Hepatocyte (in vitro differentiated cells): ENCODE results near the gene TEDC1. TPM values are rescaled to one million over a fixed set of nuclear protein-coding genes. Genes with fewer than 3 reads are reported as not detected.

Experiments
- DNase-seq: peaks from one replicate; pipeline ENCODE4 v3.0.0-alpha.2; 2016; ENCODE audit warnings: low spot score
- H2AFZ ChIP-seq: fragments of 200-600 bp; sonication (generic); 2 replicates; pipeline ENCODE4 v1.6.0; 2016; ENCODE audit warnings: antibody characterized with exemption, mild to moderate bottlenecking
- H3K27ac ChIP-seq: fragments of 200-600 bp; sonication (generic); 2 replicates; pipeline ENCODE4 v1.5.1; 2016; ENCODE audit warnings: mild to moderate bottlenecking
- H3K27me3 ChIP-seq: fragments of 200-600 bp; sonication (generic); 2 replicates; pipeline ENCODE4 v1.6.1; 2016
- H3K36me3 ChIP-seq: fragments of 200-600 bp; sonication (generic); replicated peaks from 2 replicates; pipeline ENCODE4 v1.5.1; 2016; ENCODE audit warnings: low read depth; ENCODE audit not compliant: insufficient read depth
- H3K4me1 ChIP-seq: fragments of 200-600 bp; sonication (generic); 2 replicates; pipeline ENCODE4 v1.5.1; 2016; ENCODE audit warnings: mild to moderate bottlenecking, moderate library complexity; ENCODE audit not compliant: insufficient read depth
- H3K4me2 ChIP-seq: fragments of 200-600 bp; sonication (generic); 2 replicates; pipeline ENCODE4 v1.6.0; 2016
- H3K4me3 ChIP-seq: fragments of 200-600 bp; sonication (generic); 2 replicates; pipeline ENCODE4 v1.5.1; 2016; ENCODE audit warnings: mild to moderate bottlenecking
- H3K79me2 ChIP-seq: fragments of 200-600 bp; sonication (generic); 2 replicates; pipeline ENCODE4 v1.6.0; 2017; ENCODE audit warnings: mild to moderate bottlenecking
- H3K9me2 ChIP-seq: fragments of 200-600 bp; sonication (generic); replicated peaks from 2 replicates; pipeline ENCODE4 v1.6.0; 2017; ENCODE audit warnings: mild to moderate bottlenecking; ENCODE audit not compliant: insufficient read depth
- H3K9me3 ChIP-seq: fragments of 200-600 bp; sonication (generic); 2 replicates; pipeline ENCODE4 v1.5.1; 2016; ENCODE audit warnings: low read depth, mild to moderate bottlenecking
- H4K20me1 ChIP-seq: fragments of 200-600 bp; sonication (generic); 2 replicates; pipeline ENCODE4 v1.6.0; 2016; ENCODE audit warnings: mild to moderate bottlenecking; ENCODE audit not compliant: insufficient read depth, poor library complexity, severe bottlenecking
- CTCF ChIP-seq: fragments of 200-600 bp; sonication (generic); IDR thresholded peaks from 2 replicates; pipeline ENCODE4 v1.5.1; 2016; ENCODE audit warnings: antibody characterized with exemption, mild to moderate bottlenecking; ENCODE audit not compliant: poor library complexity
- EZH2 ChIP-seq: fragments of 200-600 bp; sonication (generic); IDR thresholded peaks from 2 replicates; pipeline ENCODE4 v1.6.1; 2016; ENCODE audit warnings: antibody characterized with exemption, mild to moderate bottlenecking, borderline replicate concordance
- EZH2phosphoT487 ChIP-seq: fragments of 200-600 bp; sonication (generic); IDR thresholded peaks from one replicate; pipeline ENCODE4 v1.6.1; 2018; ENCODE audit warnings: antibody characterized with exemption, mild to moderate bottlenecking, low read depth, moderate library complexity; ENCODE audit not compliant: unreplicated experiment, severe bottlenecking
- WGBS: methylation state at CpG from one replicate; pipeline ENCODE4 v1.1.6; 2016; ENCODE audit warnings: low lambda C conversion rate; ENCODE audit errors: missing lambda C conversion rate; 5-methylcytosine and 5-hydroxymethylcytosine counted together
- polyA plus RNA-seq: library from polyadenylated mRNA; unstranded; fragments of >200 nt; fragmentation: Nextera tagmentation; extraction: Ambion mirVana; gene quantifications from 2 replicates; pipeline ENCODE4 v1.2.1, GENCODE V29; 2016
- total RNA-seq: library from RNA; depleted of rRNA; stranded (reverse); fragments of >200 nt; gene quantifications from 2 replicates; pipeline ENCODE4 v1.2.3, GENCODE V29; 2014

TEDC1 gene
- total and polyA plus RNA-seq, 2 experiments from 2014 or later: 3.9 to 4.9 TPM

GRCh38 chr14:105465209-105466031 lies 25.6 kb upstream of the TEDC1 start:
- 84% methylated on average over 20 of the region's 20 CpGs for WGBS
- no peaks in the 10 kb centered on the region for H3K27me3 ChIP-seq
- H2AFZ ChIP-seq: no peak overlapping the region
- no peaks in the 10 kb centered on the region for H3K79me2 ChIP-seq
- TF ChIP-seq CTCF (no peak), EZH2 (no peak), EZH2phosphoT487 (no peak)
- no peak overlapping the region for H3K27ac ChIP-seq
- no peaks in the 10 kb centered on the region for H3K36me3 ChIP-seq
- no peak overlapping the region for H3K4me3 ChIP-seq
- no peak for DNase-seq
- peaks cover 1% of the 10 kb centered on the region for H3K4me1 ChIP-seq
- H3K4me2 ChIP-seq: no peak overlapping the region
- no peaks in the 10 kb centered on the region for H3K9me3 ChIP-seq
- no peaks in the 10 kb centered on the region for H4K20me1 ChIP-seq
- H3K9me2 ChIP-seq: no peaks in the 10 kb centered on the region

GRCh38 chr14:105466531-105467248 lies 24.4 kb upstream of the TEDC1 start:
- no peak for TF ChIP-seq CTCF
- no peaks in the 10 kb centered on the region for H3K79me2 ChIP-seq
- DNase-seq: no peak
- H3K9me3 ChIP-seq: no peaks in the 10 kb centered on the region
- no peak overlapping the region for H3K4me2 ChIP-seq
- H2AFZ ChIP-seq: no peak overlapping the region
- H3K4me3 ChIP-seq: no peak overlapping the region
- no peaks in the 10 kb centered on the region for H3K36me3 ChIP-seq
- H4K20me1 ChIP-seq: no peaks in the 10 kb centered on the region
- peaks cover 14% of the 10 kb centered on the region for H3K4me1 ChIP-seq
- H3K9me2 ChIP-seq: no peaks in the 10 kb centered on the region
- WGBS: 95% methylated on average over 20 of the region's 53 CpGs
- no peak overlapping the region for H3K27ac ChIP-seq
- H3K27me3 ChIP-seq: no peaks in the 10 kb centered on the region

- Histone ChIP-seq H3K4me1 (peaks cover 18% of the 10 kb centered on the region), H3K4me3 (no peak overlapping the region), H3K9me3 (no peaks in the 10 kb centered on the region), H3K27me3 (no peaks in the 10 kb centered on the region), H2AFZ (no peak overlapping the region), H3K27ac (no peak overlapping the region), H3K4me2 (no peak overlapping the region), H3K36me3 (no peaks in the 10 kb centered on the region), H3K9me2 (no peaks in the 10 kb centered on the region), H4K20me1 (no peaks in the 10 kb centered on the region), H3K79me2 (no peaks in the 10 kb centered on the region)
- no peak for DNase-seq
- TF ChIP-seq EZH2 (no peak), CTCF (no peak), EZH2phosphoT487 (no peak)
- whole genome bisulfite sequencing: 89% methylated on average over 20 of the region's 20 CpGs
Measured at GRCh38 chr14:105467249-105467941, 23.7 kb upstream of the TEDC1 start.
